ENCODE results near the gene CST6.
"Not testable (repeated sequence)": the region's sequence is repeated elsewhere in the genome, so short reads cannot be mapped to it uniquely, and the experiment has no call there.

CST6 gene

GRCh38 chr11:66023186-66023440, 11.3 kb downstream of the CST6 start:
- H3K4me3 ChIP-seq (ENCODE audit: low read length); H3K4me1 ChIP-seq (ENCODE audit: control insufficient read depth, insufficient read depth, low read length); H3K36me3 ChIP-seq (ENCODE audit: control insufficient read depth, insufficient read depth, low read length): not testable (repeated sequence)

GRCh38 chr11:66026017-66026529, 14.3 kb downstream of the CST6 start, which contains the start of gene CATSPER1:
Gene CATSPER1 (minus strand): TSS chr11:66026479. CDS start chr11:66026379, 100 bp downstream.
- H3K9ac ChIP-seq (ENCODE audit: low read length) = no peak within 1 kb of the TSS
- peaks cover 20% of the 10 kb centered on the region for H3K27me3 ChIP-seq (ENCODE audit: control insufficient read depth, insufficient read depth, low read length)
- peaks cover 7% of the 10 kb centered on the region for H3K4me1 ChIP-seq (ENCODE audit: control insufficient read depth, insufficient read depth, low read length)
- H3K4me3 ChIP-seq (ENCODE audit: low read length) = no peak within 1 kb of the TSS
- H3K36me3 ChIP-seq (ENCODE audit: control insufficient read depth, insufficient read depth, low read length) = no peaks in the 10 kb centered on the region
- no peaks in the 10 kb centered on the region for H3K9me3 ChIP-seq (ENCODE audit: control insufficient read depth, low read length)

More at GRCh38 chr11:66023186-66023440, 11.3 kb downstream of the CST6 start:
- not testable (repeated sequence) for H3K9me3 ChIP-seq (ENCODE audit: control insufficient read depth, low read length); H3K9ac ChIP-seq (ENCODE audit: low read length)
- peaks cover 20% of the 10 kb centered on the region for H3K27me3 ChIP-seq (ENCODE audit: control insufficient read depth, insufficient read depth, low read length)

GRCh38 chr11:66032957-66033735, 21.3 kb downstream of the CST6 start:
- Histone ChIP-seq H3K9ac (ENCODE audit: low read length) (no peak overlapping the region), H3K4me3 (ENCODE audit: low read length) (no peak overlapping the region), H3K9me3 (ENCODE audit: control insufficient read depth, low read length) (no peaks in the 10 kb centered on the region), H3K36me3 (ENCODE audit: control insufficient read depth, insufficient read depth, low read length) (no peaks in the 10 kb centered on the region), H3K4me1 (ENCODE audit: control insufficient read depth, insufficient read depth, low read length) (no peaks in the 10 kb centered on the region), H3K27me3 (ENCODE audit: control insufficient read depth, insufficient read depth, low read length) (peaks cover 4% of the 10 kb centered on the region)

- no peak overlapping the region for H3K9ac ChIP-seq (ENCODE audit: low read length)
- no peaks in the 10 kb centered on the region for H3K9me3 ChIP-seq (ENCODE audit: control insufficient read depth, low read length)
- H3K4me3 ChIP-seq (ENCODE audit: low read length) = no peak overlapping the region
- no peaks in the 10 kb centered on the region for H3K36me3 ChIP-seq (ENCODE audit: control insufficient read depth, insufficient read depth, low read length)
- H3K27me3 ChIP-seq (ENCODE audit: control insufficient read depth, insufficient read depth, low read length) = peaks cover 7% of the 10 kb centered on the region
- no peaks in the 10 kb centered on the region for H3K4me1 ChIP-seq (ENCODE audit: control insufficient read depth, insufficient read depth, low read length)
These were observed 24.0 kb downstream of the CST6 start for GRCh38 chr11:66035653-66036333.

- Histone ChIP-seq H3K36me3 (ENCODE audit: control insufficient read depth, insufficient read depth, low read length) (no peaks in the 10 kb centered on the region), H3K9me3 (ENCODE audit: control insufficient read depth, low read length) (no peaks in the 10 kb centered on the region), H3K9ac (ENCODE audit: low read length) (no peak overlapping the region), H3K4me3 (ENCODE audit: low read length) (no peak overlapping the region), H3K27me3 (ENCODE audit: control insufficient read depth, insufficient read depth, low read length) (peaks cover 9% of the 10 kb centered on the region), H3K4me1 (ENCODE audit: control insufficient read depth, insufficient read depth, low read length) (no peaks in the 10 kb centered on the region)
These were observed 24.5 kb downstream of the CST6 start for GRCh38 chr11:66036334-66036710.

GRCh38 chr11:66037327-66037726, 25.5 kb downstream of the CST6 start:
- Histone ChIP-seq H3K4me1 (ENCODE audit: control insufficient read depth, insufficient read depth, low read length) (no peaks in the 10 kb centered on the region), H3K27me3 (ENCODE audit: control insufficient read depth, insufficient read depth, low read length) (peaks cover 9% of the 10 kb centered on the region), H3K4me3 (ENCODE audit: low read length) (no peak overlapping the region), H3K9ac (ENCODE audit: low read length) (no peak overlapping the region), H3K9me3 (ENCODE audit: control insufficient read depth, low read length) (no peaks in the 10 kb centered on the region), H3K36me3 (ENCODE audit: control insufficient read depth, insufficient read depth, low read length) (no peaks in the 10 kb centered on the region)

GRCh38 chr11:66039765-66040164, 28.0 kb downstream of the CST6 start:
- H3K36me3 ChIP-seq (ENCODE audit: control insufficient read depth, insufficient read depth, low read length) = no peaks in the 10 kb centered on the region
- H3K9ac ChIP-seq (ENCODE audit: low read length) = no peak overlapping the region

GRCh38 chr11:66042227-66042995, 30.6 kb downstream of the CST6 start:
- no peak overlapping the region for H3K9ac ChIP-seq (ENCODE audit: low read length)
- H3K4me3 ChIP-seq (ENCODE audit: low read length) = no peak overlapping the region
- H3K36me3 ChIP-seq (ENCODE audit: control insufficient read depth, insufficient read depth, low read length) = no peaks in the 10 kb centered on the region
- H3K27me3 ChIP-seq (ENCODE audit: control insufficient read depth, insufficient read depth, low read length) = peaks cover 16% of the 10 kb centered on the region
- no peaks in the 10 kb centered on the region for H3K9me3 ChIP-seq (ENCODE audit: control insufficient read depth, low read length)
- peaks cover 8% of the 10 kb centered on the region for H3K4me1 ChIP-seq (ENCODE audit: control insufficient read depth, insufficient read depth, low read length)

More at GRCh38 chr11:66039765-66040164, 28.0 kb downstream of the CST6 start:
- Histone ChIP-seq H3K4me1 (ENCODE audit: control insufficient read depth, insufficient read depth, low read length) (no peaks in the 10 kb centered on the region), H3K4me3 (ENCODE audit: low read length) (no peak overlapping the region), H3K27me3 (ENCODE audit: control insufficient read depth, insufficient read depth, low read length) (peaks cover 8% of the 10 kb centered on the region), H3K9me3 (ENCODE audit: control insufficient read depth, low read length) (no peaks in the 10 kb centered on the region)

- Histone ChIP-seq H3K36me3 (ENCODE audit: control insufficient read depth, insufficient read depth, low read length) (no peaks in the 10 kb centered on the region), H3K9ac (ENCODE audit: low read length) (no peak overlapping the region), H3K27me3 (ENCODE audit: control insufficient read depth, insufficient read depth, low read length) (peaks cover 25% of the 10 kb centered on the region), H3K4me1 (ENCODE audit: control insufficient read depth, insufficient read depth, low read length) (peaks cover 8% of the 10 kb centered on the region), H3K4me3 (ENCODE audit: low read length) (no peak overlapping the region), H3K9me3 (ENCODE audit: control insufficient read depth, low read length) (no peaks in the 10 kb centered on the region)
These were observed 31.4 kb downstream of the CST6 start for GRCh38 chr11:66042996-66043906.

GRCh38 chr11:66044757-66045156, 32.9 kb downstream of the CST6 start:
- Histone ChIP-seq H3K4me1 (ENCODE audit: control insufficient read depth, insufficient read depth, low read length) (peaks cover 8% of the 10 kb centered on the region), H3K4me3 (ENCODE audit: low read length) (no peak overlapping the region), H3K9ac (ENCODE audit: low read length) (no peak overlapping the region), H3K9me3 (ENCODE audit: control insufficient read depth, low read length) (no peaks in the 10 kb centered on the region), H3K27me3 (ENCODE audit: control insufficient read depth, insufficient read depth, low read length) (peaks cover 31% of the 10 kb centered on the region), H3K36me3 (ENCODE audit: control insufficient read depth, insufficient read depth, low read length) (no peaks in the 10 kb centered on the region)

GRCh38 chr11:66045177-66045639, 33.4 kb downstream of the CST6 start:
- no peak overlapping the region for H3K4me3 ChIP-seq (ENCODE audit: low read length)
- H3K9ac ChIP-seq (ENCODE audit: low read length) = no peak overlapping the region

More at GRCh38 chr11:66045177-66045639, 33.4 kb downstream of the CST6 start:
- no peaks in the 10 kb centered on the region for H3K36me3 ChIP-seq (ENCODE audit: control insufficient read depth, insufficient read depth, low read length)
- no peaks in the 10 kb centered on the region for H3K9me3 ChIP-seq (ENCODE audit: control insufficient read depth, low read length)
- H3K4me1 ChIP-seq (ENCODE audit: control insufficient read depth, insufficient read depth, low read length) = peaks cover 8% of the 10 kb centered on the region
- peaks cover 31% of the 10 kb centered on the region for H3K27me3 ChIP-seq (ENCODE audit: control insufficient read depth, insufficient read depth, low read length)
